Fibroblast of skin of right biceps (primary cell): ENCODE measurements around the gene GLOD4.
"Not testable (repeated sequence)": the region's sequence is repeated elsewhere in the genome, so short reads cannot be mapped to it uniquely, and the experiment has no call there.

Experiments
- DNase-seq: peaks from one replicate; pipeline ENCODE4 v3.0.0-alpha.2; 2013

The GLOD4 gene

DNA sequence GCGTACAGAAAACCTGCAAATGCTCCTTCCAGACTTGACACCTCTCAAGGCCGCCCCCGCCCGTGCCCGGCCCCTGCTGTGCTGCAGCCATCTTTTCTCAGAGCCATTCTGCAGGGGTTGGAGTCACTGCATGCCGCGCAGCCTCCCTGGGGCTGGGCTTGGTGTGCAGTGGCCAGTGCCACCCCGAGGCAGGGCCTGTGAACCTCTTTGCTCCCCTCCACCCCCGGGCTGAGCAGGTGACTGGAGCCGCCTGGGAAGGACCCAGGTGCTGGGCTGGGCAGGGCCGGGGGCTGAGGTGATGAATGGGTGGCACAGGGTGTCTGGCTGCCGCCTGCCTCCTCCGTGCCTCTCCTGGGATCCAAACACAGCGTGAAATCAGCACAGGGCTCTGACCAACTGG lies 20.4 kb upstream of the GLOD4 start:
- DNase-seq: no peak

DNA sequence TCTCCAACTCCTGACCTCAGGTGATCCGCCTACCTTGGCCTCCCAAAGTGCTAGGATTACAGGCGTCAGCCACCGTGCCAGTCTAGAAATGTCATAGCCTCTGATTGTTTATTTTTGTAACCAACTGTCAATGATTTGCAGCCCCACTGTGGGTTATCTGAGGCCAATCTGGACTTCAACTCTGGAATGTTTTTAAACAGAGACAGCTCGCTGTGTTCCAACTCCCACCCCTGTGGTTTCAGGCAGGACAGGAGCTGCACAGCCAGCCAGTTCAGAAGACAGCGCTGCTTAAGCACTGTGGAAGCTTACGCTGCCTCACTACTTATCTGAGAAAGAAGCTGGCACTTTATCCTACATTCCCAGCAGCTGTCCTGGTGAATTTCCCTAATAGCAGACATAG lies 19.6 kb upstream of the GLOD4 start:
- no peak for DNase-seq

DNA sequence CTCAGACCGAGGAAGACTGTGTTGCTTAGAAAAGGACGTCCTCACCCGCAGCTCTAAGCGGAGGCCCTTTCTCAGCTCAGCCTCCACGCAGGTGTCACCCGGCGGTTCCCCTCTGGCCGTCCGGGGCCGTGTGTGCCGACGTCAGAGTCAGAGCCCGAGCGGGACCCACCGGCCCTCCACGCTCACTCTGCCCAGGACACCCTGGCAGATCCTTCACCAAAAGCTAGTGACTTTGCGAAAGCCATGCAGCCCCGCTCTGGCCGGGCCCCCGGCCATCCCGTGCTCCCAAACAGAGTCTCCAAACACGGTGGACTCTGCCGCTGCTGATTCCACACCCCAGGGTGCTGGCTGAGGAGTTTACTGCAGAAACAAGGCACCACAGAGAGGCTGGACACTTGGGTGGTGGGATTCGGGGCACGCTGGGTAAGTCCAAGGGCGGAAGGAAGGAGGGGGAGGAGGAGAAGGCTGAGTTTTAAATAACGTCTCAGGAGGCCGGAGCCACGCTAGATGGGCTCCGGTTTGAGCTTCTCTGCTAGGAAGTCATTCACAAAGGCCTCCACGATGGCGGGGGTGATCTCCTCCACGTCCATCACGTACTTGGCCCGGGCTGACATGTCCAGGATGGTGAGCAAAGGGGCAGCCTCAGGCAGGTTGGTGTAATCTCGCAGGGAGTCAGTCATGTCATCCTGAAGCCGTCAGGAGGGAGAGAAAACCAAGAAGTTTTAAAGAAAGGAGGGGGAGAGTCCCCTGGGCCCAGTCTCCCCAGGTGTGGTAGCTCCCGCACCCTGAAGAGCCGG lies 18.6 kb upstream of the GLOD4 start:
- DNase-seq: no peak

DNA sequence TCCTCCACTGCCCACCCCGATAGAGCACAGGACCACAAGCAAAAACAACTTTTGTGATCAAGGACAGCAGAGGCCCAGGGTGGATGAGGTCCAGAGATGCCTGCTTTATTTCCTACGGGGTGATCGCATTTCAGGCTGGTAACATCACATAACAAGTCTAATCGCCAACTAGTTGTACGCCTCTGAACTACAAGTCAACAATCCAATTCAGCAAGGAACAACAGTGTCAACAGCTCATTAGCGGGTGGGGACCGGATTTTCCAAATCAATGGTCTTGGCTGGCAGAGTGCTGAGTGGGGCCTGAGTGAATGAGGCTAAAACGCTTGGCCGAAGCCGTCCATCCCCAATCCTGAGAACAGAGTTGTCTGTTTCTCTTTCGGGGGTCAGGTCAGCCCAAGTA lies 17.2 kb upstream of the GLOD4 start:
- DNase-seq: no peak

DNA sequence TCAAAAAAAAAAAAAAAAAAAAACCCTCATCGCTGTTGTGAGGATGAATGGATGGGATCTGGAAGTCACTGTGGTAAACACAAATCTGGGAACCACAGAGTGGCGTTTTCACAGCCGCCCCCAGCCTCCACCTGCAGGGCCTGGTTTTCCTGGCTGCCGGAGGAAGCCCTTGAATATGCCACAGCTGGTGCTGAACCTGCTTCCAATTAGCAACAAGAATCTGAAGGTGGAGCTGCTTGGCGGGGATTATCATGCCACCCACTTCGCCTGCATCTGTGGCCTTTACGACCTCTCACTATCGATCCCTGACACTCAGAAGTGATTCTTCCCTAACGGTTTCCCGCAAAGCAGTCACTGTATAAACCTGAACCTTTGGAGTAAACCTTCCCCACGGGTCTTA lies 16.2 kb upstream of the GLOD4 start:
- DNase-seq: no peak

DNA sequence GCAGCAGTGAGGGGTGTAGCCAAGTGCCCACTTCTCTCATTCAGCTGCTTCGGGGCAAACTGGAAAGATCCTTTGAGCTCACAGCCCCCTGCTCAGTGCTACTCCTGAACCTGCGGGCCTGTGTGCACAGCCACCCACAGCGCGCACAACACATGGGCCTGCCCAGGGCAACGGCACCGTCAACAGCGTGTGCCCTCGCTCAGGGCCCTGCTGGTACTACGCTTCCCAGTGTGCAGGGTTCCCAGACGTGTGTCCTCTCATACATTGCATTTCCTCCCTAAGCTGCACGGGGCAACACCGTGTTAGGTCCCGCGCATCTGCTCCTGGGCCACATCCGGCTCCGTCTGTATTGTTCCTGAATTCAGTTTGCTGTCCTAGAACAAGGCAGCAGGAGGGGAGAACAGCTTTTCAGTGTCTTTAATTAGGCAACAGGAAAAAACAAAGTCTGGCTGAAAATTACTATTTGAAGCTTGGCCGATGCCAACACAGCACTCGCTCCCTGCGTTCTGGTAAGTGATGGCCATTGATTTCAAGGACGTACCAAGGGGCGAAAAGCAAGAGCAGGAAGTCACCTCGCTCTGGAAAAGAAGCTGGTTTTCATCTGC lies 15.3 kb upstream of the GLOD4 start:
- DNase-seq: no peak

DNA sequence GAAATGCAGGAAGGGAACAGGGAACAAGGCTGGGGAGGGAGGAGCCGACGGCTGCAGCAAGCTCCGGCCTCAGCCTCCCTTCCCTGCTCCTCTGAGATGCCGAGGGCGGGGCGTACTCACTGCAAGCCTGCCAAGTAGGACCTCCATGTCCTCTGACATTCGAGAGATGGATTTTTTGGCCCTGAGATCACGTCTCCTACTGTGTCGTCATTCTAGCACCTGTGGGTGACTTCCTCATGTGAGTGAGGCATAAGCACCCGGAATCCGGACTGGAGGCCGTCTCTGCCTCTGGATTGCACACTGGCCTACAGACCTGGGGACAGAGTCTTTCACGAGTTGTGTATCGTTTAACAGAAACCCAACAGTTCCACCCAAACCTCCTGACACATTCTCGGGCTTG lies 14.5 kb upstream of the GLOD4 start:
- no peak for DNase-seq

DNA sequence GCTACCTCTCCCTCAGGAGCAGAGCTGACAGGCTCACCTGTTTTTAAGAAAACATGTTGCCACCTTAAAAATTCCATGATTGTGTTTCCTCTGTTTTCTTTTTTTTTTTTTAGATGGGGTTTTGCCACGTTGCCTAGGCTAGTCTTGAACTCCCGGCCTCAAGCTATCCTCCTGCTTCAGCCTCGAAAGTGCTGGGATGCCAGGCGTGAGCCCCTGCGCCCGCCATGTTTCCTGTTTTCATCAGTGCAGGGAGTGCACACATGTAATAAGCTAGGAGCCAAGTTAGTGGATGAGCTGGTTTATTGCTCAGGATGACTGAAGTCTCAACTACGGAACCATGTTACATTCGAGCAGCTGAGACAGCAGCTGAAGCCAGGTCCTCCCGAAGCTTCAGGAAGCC lies 13.6 kb upstream of the GLOD4 start:
- DNase-seq: no peak

DNA sequence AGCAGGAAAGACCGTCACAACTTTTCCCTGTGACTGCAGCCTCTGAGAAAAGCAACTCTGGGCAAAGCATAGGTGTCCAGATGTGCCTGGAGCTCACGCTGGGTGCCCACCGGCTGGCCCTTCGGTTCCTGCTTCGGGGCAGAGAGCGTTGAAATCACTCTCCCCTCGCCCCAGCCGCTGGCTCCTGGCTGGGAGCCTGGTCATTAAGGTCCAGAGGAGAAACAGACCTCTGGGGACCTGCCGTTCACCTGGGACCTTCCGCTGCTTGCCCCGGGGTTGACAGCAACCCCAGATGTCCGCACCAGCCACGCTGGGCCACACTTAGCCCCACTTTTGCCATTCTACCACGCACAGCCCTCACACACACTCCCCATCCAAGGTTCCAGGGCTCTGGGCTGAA lies 13.2 kb upstream of the GLOD4 start:
- DNase-seq: no peak

DNA sequence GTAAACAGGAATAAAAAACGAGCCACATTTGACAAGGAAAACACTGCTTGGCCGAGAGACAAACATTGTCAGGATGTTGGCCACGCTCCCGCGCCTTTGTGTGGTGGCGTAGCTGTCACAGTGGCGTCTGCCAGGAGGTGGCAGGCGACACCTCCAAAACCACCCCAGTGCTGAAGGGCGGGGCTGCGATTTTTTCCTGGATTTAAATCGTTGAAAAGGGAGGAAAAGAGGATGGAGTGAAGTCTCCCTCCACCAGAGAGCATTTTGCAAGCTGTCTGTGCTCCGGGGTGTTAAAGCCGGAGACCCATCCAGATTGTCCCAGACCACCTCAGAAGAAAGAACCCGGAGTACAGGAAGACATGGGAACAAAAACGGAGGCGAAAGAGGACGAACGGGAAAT lies 12.8 kb upstream of the GLOD4 start:
- DNase-seq: peak; percentile 79

DNA sequence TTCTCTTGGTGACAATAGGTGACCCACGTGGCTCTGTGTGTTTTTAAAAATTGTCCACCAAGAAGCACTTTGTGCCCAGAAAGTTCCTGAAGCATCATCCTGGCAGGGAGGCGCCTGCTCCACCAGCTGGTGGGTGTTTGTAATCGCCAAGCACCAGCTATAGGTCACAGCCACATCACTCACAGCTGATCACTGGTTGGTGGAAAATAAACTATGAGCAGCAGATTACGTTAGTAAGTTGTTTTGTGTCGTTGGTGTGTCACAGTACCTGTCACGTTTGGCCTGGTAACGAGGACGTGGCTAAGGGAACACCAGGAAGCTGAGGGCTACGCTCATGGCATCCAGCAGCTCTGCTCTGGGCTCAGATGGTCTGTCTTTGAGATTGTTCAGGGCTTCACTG lies 10.2 kb upstream of the GLOD4 start:
- no peak for DNase-seq

DNA sequence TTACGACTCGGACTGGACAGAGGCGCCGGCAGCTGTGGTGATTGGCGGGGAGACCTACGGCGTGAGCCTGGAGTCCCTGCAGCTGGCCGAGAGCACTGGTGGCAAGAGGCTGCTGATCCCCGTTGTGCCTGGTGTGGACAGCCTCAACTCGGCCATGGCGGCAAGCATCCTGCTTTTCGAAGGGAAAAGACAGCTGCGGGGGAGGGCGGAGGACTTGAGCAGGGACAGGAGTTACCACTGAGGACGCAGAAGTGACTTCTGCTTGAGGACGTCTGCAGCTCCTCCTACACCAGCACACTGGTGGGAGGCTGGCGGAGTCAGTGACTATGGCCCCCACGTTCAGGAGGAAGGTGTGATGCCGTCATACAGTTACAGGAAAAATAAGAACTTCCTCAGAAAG lies 9.7 kb upstream of the GLOD4 start:
- DNase-seq: no peak

DNA sequence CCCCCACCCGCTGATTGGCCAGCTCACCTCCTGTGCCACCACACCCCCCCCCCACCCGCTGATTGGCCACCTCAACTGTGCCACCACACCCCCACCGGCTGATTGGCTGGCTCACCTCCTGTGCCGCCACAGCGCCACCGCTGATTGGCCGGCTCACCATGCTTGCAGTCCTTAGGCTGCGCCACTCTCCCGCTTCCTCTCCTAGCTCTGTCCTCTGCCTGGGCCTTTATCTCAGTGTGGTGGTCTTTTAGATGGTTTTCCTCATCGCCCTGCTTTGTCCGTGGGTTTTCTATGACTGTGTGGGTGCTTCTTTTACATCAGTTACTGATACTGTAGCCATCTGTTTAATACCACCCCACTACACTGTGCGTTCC lies 8.8 kb upstream of the GLOD4 start:
- peak; percentile 30 for DNase-seq

DNA sequence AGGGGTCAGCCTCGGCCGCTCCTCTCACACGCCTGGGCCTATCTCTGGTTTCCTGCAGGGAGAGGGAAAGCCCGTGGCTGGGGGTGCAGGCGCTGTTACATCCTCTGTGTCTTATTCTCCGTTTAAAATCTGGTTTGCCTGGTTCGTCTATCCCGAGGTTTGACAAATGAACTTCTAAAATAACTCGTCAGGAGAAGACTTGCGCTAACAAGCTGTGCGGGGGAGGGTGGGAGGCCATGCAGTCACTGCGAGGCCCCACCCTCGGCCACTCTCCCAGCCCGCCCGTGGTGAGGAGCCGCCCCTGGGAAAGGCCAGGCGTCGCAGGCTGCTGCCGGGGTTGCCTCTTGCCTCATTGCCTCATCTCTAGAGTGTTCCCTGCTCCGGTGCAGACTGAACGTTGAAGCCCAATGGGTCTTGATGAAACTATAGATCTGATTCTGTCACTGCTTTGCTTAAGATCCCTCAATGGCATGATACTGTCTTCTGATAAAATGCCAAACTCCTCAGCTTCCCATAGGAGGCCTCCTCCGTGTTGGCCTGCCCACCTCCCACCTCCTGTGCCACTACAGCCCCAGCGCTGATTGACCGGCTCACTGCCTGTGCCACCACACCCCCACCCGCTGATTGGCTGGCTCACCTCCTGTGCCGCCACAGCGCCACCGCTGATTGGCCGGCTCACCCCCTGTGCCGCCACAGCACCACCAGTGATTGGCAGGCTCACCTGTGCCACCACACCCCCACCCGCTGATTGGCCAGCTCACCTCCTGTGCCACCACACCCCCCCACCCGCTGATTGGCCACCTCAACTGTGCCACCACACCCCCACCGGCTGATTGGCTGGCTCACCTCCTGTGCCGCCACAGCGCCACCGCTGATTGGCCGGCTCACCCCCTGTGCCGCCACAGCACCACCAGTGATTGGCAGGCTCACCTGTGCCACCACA lies 8.1 kb upstream of the GLOD4 start:
- DNase-seq: peak; percentile 62

DNA sequence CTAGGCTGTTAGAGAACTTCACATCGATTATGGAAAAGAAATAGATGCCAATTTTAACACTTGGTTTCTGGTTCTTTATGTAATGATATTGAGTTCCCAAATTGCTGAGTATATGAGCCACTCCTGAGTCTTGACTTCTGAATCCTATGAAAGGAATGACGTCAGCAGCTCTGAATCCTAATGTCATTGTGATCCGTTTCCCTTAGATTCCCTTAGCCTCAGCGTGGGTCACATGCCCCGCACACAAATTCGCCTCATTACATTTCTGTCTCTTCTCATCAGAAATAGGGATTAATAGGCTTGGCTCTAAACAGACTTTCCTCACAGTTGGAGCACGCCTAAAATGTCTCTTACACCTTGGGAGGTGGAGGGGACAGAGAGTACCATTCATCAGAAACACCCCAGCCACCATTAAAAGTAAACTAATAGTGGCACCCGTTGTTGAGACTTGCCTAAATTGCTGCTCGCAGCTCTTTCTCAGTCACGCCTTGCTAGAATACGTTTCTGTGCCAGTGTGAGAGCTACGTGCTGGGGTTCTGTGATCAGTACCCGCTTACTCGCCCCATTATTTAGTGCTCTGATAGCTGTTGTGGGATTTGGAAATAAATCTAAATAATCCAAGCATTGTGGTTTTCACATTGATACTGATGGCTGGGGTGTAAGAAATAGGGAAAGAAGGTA lies 7.2 kb upstream of the GLOD4 start:
- DNase-seq: peak; percentile 24

DNA sequence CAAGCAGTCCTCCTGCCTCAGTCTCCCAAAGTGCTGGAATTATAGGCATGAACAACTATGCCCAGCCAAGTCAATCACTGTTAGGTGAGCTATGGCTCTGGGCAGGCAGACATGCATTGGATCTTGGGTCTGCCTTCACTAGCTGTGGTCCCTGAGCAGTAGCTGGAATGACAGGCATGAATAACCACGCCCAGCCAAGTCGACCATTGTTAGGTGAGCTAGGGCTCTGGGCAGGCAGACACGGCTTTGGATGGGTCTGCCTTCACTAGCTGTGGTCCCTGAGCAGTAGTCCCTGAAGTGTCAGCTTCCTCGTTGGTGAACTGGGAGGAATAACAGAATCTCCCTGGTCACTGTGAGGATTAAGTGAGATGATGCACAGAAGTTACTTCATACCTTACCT lies 6.5 kb upstream of the GLOD4 start:
- DNase-seq: no peak

DNA sequence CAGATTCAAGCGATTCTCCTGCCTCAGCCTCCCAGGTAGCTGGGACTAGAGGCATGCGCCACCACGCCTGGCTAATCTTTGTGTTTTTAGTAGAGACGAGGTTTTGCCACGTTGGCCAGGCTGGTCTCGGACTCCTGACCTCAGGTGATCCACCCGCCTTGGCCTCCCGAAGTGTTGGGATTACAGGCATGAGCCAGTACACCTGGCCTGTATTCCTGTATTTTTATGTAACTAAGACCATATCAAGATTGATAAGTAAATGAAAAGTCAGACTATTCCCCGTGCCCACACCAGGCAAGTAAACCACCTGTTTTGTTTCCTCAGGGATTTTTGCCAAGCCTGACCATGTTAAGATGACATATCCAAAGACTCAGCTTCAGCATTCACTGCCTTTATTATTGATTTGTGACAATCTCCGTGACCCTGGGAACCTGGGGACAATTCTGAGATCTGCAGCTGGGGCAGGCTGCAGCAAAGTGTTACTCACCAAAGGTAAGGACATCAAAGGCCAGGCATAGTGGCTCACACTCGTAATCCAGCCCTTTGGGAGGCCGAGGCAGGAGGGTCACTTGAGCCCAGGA lies 5.7 kb upstream of the GLOD4 start:
- no peak for DNase-seq

DNA sequence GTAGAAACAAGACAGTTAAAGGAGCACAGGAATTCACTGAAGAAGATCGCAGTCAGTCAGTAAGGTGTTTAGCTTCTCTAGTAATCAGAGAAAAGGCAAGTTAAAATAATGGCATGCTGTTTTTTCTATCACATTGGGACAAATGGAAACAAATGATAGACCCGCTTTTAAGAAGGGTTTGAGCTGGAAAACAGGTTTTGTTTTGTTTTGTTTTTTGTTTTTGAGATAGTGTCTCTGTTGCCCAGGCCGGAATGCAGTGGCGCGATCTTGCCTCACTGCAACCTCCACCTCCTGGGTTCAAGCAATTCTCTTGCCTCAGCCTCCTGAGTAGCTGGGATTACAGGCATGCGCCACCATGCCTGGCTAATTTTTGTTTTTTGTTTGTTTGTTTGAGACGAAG lies 3.8 kb upstream of the GLOD4 start:
- not testable (repeated sequence) for DNase-seq

DNA sequence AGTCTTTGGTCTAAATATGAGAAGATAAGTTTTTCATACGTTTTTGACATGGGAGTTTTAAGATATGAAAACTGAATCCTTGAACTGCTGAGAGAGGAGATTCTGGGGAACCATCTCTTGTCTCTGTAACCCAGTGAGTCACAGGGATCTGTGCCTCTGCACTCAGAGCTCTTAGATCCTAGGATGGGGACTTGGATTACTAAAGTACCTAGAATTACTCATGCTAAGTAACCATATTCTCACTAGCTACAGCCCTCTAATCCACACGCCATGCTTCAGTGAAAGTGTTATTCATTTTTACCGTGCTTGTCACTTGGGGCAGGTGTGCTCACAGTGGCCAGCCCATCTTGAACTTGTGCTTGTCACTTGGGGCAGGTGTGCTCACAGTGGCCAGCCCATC lies 2.1 kb upstream of the GLOD4 start:
- no peak for DNase-seq

DNA sequence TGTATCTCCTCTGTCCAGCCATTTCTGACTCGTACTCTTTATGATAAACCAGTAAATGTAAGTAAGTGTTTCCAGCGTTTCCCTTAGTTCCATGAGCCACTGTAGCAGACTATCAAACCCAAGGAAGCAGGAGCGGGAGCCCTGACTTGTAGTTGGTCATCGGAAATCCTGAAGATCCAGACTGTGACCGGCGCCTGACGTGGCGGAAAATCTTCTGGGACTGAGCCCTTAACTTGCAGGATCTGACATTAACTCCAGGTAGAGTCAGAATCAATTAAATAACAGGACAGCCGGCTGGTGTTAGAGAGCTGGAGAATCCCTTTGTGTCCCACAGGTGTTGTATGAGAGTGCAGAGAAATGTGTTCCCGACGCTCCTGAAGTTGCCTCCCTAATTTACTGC lies 4.0 kb downstream of the GLOD4 start:
- no peak for DNase-seq

DNA sequence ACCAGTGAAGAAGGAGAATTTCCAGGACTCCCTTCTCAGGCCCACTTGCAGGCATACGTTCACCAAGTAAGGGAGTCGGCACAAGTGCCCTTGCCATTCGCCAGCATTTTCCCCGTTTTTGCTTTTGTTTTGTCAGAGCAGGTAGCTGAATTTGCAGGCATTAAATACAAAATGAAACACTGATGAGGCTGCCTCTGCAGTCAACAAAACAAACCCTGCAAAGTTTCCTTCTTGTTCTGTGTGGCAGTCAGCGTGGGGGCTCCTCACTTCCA lies 7.8 kb downstream of the GLOD4 start:
- no peak for DNase-seq

DNA sequence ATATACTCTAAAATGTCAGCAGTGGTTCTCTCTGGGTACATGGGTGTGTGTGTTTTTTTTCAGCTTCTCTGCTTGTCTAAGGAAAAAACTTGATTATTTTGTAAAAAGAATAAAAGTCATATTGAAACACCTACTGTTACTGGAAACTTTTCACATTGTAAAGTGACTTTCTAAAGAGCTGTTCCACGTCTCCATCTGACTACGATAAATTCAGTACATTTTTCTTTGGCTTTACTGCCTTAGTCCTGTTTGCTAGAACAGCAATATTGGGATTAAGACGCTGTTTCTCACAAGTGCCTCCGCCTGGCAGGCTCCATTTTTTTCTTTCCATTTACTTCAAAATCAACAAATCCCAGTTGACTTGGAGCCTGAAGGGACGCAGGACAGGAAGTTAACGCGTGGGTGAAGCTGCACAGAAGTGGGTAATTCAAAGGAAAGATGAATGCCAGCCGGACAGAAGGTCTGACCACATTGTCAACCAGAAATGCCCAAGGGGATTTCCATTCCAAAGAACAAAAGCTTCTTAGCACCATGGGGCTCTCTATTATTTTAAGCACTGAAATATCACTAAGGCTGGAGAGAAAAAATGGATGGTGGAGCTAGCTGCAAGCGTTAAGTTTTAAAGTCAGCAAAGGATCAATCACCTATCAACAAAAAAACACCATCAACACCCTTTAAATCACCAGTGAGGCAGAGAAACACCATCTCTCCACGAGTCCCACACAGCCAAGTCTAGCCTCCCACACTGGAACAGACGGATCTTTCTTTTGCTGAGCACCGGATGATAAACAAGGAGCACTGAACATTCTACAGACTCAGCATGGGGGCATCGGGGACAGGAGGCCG lies 8.4 kb downstream of the GLOD4 start:
- no peak for DNase-seq
